Measurements from ENCODE around the gene NBEAL2.
A peak's percentile ranks its signal among the peaks of the same experiment; 100 is the strongest.

NBEAL2 gene

GRCh38 chr3:46978985-46979944, at the start of gene NBEAL2:
TSS of gene NBEAL2 (plus strand) at chr3:46979666. CDS start at chr3:46979862, 196 bp downstream.
- peak in 54 of 58 donors; percentile 10 to 84 (median 66) for DNase-seq

GRCh38 chr3:46930166-46930944, 49.1 kb upstream of the NBEAL2 start:
- no peak for DNase-seq

GRCh38 chr3:46930945-46931403, 48.5 kb upstream of the NBEAL2 start:
- no peak for DNase-seq

- peak in 1 of 58 donors; percentile 42 for DNase-seq
These were observed 47.7 kb upstream of the NBEAL2 start for GRCh38 chr3:46931631-46932331.

GRCh38 chr3:46932455-46933225, 46.8 kb upstream of the NBEAL2 start:
- DNase-seq: no peak

GRCh38 chr3:46933261-46933660, 46.2 kb upstream of the NBEAL2 start:
- DNase-seq: no peak

- DNase-seq: peak in 5 of 58 donors; percentile 12 to 37 (median 20)
These were observed 45.4 kb upstream of the NBEAL2 start for GRCh38 chr3:46934072-46934471.

- peak in 1 of 58 donors; percentile 54 for DNase-seq
These were observed 44.8 kb upstream of the NBEAL2 start for GRCh38 chr3:46934498-46935167.

- DNase-seq: peak in 8 of 58 donors; percentile 19 to 73 (median 40)
These were observed 44.2 kb upstream of the NBEAL2 start for GRCh38 chr3:46935168-46935858.

- no peak for DNase-seq
These were observed 43.4 kb upstream of the NBEAL2 start for GRCh38 chr3:46935989-46936558.

GRCh38 chr3:46936733-46937250, 42.7 kb upstream of the NBEAL2 start:
- DNase-seq: no peak

GRCh38 chr3:46938118-46938517, 41.3 kb upstream of the NBEAL2 start:
- no peak for DNase-seq

- DNase-seq: no peak
These were observed 39.7 kb upstream of the NBEAL2 start for GRCh38 chr3:46939578-46940445.

GRCh38 chr3:46942076-46942475, 37.4 kb upstream of the NBEAL2 start:
- no peak for DNase-seq

- no peak for DNase-seq
These were observed 36.8 kb upstream of the NBEAL2 start for GRCh38 chr3:46942481-46943236.

- no peak for DNase-seq
These were observed 36.0 kb upstream of the NBEAL2 start for GRCh38 chr3:46943237-46944187.

All from anterior cingulate cortex (tissue), 58 donors.